ENCODE data around the gene FES.

Gene FES

GRCh38 chr15:90877315-90877714 is 7.0 kb upstream of the FES start:
- DNase-seq: no peak

DNA sequence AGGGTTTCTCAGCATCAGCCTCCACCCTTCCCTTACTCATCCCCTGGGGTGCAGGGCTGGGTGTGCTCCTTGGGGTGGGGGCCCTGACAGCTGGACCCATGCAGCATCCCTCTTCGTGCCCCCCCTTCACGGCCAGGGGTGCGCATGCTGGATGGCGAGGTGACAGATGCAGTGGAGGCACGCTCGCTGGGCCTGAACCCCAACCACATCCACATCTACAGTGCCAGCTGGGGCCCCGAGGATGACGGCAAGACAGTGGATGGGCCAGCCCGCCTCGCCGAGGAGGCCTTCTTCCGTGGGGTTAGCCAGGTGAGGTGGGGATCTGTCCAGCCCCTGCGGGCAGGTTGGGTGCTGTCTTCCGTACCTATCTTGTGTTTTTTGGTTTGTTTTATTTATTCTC is 6.3 kb upstream of the FES start:
- no peak for DNase-seq

GRCh38 chr15:90878660-90879059 is 5.6 kb upstream of the FES start:
- no peak for DNase-seq

DNA sequence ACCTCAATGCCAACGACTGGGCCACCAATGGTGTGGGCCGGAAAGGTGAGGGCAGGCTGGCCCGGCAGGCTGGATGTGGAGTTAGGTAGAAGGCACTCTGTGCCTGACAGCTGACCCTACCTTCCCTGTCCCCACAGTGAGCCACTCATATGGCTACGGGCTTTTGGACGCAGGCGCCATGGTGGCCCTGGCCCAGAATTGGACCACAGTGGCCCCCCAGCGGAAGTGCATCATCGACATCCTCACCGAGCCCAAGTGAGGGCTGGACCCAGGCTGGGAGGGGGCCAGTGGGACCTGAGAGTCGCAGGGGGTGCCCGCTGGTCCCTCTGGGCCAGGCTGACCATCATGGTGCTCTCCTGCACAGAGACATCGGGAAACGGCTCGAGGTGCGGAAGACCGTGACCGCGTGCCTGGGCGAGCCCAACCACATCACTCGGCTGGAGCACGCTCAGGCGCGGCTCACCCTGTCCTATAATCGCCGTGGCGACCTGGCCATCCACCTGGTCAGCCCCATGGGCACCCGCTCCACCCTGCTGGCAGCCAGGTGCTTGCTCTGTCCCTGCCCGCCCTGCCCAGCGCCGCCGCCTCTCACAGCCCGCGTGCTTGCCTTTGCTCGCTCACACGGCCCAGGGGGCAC is 4.5 kb upstream of the FES start:
- DNase-seq: no peak

DNA sequence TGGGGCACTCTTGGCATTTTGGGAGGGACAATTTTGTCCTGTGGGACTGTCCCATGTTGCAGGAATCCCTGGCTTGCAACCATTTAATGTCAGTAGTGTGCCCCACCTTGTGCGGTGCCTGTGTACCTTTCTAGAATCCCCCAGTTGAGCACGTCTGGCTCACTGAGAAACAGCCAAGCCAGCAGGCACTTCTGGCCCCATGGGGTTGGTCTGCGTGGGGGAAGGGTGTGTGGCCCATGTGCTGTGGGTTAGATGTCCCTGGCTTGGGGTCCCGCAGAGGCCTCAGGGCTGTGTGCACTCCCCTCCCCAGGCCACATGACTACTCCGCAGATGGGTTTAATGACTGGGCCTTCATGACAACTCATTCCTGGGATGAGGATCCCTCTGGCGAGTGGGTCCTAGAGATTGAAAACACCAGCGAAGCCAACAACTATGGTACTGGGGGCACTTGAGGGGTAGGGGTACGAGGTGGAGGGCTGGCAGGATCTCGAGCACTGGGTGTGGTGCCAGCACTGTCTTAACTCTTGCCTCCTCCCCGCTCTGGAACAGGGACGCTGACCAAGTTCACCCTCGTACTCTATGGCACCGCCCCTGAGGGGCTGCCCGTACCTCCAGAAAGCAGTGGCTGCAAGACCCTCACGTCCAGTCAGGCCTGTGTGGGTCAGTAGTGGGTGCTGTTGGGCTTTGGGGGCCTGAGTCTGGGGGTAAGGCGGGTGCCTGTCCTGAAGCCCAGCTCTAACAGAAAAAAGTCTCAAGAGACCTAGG is 3.7 kb upstream of the FES start:
- DNase-seq: no peak

- no peak for DNase-seq
These were observed 2.9 kb upstream of the FES start for GRCh38 chr15:90881181-90881977.

DNA sequence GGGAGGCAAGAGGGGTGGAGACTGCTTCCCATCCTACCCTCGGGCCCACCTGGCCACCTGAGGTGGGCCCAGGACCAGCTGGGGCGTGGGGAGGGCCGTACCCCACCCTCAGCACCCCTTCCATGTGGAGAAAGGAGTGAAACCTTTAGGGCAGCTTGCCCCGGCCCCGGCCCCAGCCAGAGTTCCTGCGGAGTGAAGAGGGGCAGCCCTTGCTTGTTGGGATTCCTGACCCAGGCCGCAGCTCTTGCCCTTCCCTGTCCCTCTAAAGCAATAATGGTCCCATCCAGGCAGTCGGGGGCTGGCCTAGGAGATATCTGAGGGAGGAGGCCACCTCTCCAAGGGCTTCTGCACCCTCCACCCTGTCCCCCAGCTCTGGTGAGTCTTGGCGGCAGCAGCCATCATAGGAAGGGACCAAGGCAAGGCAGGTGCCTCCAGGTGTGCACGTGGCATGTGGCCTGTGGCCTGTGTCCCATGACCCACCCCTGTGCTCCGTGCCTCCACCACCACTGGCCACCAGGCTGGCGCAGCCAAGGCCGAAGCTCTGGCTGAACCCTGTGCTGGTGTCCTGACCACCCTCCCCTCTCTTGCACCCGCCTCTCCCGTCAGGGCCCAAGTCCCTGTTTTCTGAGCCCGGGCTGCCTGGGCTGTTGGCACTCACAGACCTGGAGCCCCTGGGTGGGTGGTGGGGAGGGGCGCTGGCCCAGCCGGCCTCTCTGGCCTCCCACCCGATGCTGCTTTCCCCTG is 2.2 kb upstream of the FES start:
- no peak for DNase-seq

GRCh38 chr15:90882781-90883525 is 1.4 kb upstream of the FES start:
- DNase-seq: no peak

GRCh38 chr15:90883526-90883975 is 753 bp upstream of the FES start:
- no peak for DNase-seq

DNA sequence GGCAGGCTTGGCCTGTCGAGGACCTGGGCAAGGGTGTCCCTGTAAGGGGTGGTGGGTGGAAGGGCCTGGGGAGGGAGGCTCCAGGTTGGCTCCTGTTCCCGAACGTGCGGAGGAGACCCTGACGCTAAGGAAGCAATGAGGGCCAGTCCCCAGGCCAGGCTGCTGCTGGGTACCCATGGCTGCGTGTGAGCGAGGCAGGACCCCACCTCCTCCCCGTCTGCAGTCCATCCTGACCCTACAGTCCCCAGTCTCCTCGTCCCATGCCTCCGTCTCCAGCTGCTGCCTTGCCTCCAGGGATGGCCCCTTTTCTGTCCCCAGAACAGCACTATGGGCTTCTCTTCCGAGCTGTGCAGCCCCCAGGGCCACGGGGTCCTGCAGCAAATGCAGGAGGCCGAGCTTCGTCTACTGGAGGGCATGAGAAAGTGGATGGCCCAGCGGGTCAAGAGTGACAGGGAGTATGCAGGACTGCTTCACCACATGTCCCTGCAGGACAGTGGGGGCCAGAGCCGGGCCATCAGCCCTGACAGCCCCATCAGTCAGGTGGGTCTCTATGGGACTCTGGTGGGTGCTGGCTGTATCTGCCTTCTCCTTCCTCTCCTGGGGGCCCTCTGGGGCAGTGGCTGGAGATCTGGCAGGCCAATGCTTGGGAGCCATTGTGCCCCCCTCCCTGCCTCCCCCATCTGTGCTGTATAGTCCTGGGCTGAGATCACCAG is 571 bp downstream of the FES start:
- no peak for DNase-seq

DNA sequence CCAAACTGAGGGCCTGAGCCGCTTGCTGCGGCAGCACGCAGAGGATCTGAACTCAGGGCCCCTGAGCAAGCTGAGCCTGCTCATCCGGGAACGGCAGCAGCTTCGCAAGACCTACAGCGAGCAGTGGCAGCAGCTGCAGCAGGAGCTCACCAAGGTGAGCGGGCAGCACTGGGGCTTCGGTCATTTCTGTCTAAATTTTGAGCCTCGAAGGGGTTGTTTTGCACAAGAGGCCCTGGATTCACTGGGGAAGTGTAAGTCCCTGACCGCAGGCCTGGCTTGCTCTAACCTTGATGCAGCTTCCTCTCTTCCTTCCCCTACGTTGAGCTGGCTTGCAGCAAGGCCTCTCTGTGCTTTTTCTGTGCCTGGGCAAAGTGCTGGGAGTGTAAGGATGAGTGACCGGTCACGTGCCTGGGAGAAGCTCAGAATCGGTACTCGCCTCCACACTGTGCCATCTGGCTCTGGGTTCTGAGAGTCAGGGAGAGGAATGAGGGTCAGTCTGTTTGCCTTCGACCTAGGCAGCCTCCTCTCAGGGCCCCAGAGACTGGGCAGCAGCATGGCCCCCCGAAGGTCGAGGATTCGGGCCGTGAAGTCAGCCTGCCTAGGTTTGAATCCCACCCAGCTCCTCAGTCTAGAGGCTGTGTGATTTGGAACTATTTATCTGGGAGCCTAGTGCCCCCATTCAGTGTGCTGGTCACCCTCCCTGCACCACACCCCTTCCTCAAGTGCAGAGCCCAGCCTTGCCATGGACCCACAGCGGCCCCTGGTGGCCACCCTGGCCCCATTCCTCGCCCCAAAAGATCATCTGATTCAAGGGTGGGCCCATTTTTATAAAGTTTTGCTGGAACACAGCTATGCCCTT is 1.4 kb downstream of the FES start:
- peak; percentile 50 to 70 (median 66) for DNase-seq

GRCh38 chr15:90886291-90886614 is 1.9 kb downstream of the FES start:
- DNase-seq: no peak

DNA sequence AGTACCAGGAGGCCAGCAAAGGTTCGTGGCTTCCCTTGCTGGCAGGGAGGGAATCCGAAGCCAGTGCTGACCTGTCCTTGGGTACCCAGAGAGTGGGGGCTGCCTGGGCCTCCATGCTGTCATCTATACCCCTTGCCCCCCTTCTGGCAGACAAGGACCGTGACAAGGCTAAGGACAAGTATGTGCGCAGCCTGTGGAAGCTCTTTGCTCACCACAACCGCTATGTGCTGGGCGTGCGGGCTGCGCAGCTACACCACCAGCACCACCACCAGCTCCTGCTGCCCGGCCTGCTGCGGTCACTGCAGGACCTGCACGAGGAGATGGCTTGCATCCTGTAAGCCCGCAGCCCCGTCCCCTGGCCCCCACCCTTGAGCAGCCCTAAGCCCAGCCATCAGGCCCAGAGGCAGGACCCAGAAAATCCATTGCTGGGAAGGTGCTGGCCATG is 2.8 kb downstream of the FES start:
- DNase-seq: no peak

- DNase-seq: no peak
These were observed 5.0 kb downstream of the FES start for GRCh38 chr15:90889313-90889730.

- no peak for DNase-seq
These were observed 5.6 kb downstream of the FES start for GRCh38 chr15:90889736-90890456.

GRCh38 chr15:90890839-90891238 is 6.5 kb downstream of the FES start:
- no peak for DNase-seq

- no peak for DNase-seq
These were observed 7.1 kb downstream of the FES start for GRCh38 chr15:90891346-90891949.

GRCh38 chr15:90892023-90892422 is 7.7 kb downstream of the FES start:
- DNase-seq: no peak

DNA sequence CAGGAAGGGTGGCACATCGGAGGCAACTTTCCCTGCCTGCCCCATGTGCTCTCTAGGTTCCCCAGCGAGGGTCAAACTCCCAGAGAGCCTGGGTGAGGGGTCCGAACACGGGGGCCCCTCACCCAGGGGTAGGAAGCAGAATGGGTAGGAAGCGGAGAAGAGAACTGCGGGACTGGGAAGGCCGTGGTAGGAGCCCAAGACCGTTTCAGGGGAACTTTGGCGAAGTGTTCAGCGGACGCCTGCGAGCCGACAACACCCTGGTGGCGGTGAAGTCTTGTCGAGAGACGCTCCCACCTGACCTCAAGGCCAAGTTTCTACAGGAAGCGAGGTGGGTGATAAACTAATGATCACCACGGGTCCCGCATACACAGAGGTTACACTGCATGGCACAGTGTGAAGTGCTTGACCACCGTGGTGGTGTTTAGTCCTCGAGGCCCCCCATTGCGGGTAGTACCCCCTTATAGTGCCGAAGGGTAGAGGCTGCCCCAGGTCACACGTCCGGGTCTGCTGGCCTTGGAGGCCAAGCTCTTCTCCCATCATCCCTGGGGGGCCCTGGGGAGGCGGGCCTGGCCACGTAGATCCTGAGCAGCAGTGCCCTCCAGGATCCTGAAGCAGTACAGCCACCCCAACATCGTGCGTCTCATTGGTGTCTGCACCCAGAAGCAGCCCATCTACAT is 8.3 kb downstream of the FES start:
- no peak for DNase-seq

Data from activated CD4-positive, CD25-positive, alpha-beta regulatory T cell (primary cell).